ENCODE results near the gene CD79A.

DNA sequence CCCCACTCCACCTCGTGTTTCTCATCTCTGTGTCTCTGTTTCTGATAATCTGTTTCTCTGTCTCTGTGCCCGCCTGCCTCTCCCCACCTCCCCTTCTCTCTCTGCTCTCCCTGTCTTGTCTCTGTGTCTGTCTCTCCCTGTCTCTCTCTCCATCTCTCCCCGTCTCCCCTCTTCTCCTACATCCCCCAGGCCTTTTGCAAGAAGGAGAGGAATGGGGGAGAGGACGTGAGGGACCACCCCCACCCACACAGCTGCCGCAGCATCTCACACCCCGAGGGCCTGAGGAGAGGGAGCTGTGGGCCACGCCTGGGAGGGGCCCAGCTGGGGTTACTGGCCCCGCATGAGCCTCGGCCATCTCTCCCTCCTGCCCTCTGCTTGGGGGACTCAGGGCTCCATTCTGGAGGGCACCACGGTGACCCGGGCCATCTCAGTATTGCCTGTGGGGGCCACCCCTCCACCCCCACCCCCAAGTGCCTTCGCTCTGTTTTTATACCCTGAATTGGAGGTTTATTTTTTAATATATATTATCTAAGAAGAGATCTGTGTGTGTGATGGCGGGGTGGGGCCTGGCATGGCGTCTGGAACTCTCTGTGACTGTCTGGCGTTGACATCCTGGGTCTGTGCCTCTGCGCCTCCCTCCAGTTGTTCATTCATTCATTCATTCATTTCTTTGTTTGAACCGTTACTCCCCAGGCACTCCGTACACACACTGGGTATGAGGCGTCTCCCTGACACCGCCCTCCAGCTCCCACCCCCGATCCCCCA lies 30.0 kb downstream of the CD79A start:
- TF ChIP-seq EZH2 (IDR thresholded peaks at IDR 0.05; ENCODE audit: low read depth), result no peak
- TF ChIP-seq, protein P1, sequence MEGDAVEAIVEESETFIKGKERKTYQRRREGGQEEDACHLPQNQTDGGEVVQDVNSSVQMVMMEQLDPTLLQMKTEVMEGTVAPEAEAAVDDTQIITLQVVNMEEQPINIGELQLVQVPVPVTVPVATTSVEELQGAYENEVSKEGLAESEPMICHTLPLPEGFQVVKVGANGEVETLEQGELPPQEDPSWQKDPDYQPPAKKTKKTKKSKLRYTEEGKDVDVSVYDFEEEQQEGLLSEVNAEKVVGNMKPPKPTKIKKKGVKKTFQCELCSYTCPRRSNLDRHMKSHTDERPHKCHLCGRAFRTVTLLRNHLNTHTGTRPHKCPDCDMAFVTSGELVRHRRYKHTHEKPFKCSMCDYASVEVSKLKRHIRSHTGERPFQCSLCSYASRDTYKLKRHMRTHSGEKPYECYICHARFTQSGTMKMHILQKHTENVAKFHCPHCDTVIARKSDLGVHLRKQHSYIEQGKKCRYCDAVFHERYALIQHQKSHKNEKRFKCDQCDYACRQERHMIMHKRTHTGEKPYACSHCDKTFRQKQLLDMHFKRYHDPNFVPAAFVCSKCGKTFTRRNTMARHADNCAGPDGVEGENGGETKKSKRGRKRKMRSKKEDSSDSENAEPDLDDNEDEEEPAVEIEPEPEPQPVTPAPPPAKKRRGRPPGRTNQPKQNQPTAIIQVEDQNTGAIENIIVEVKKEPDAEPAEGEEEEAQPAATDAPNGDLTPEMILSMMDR (conservative IDR thresholded peaks at IDR 0.05), result no peak

All from PC-9 (cell line).